ENCODE data around the gene CDT1.
"Not testable (repeated sequence)": the region's sequence is repeated elsewhere in the genome, so short reads cannot be mapped to it uniquely, and the experiment has no call there.

Gene CDT1

DNA sequence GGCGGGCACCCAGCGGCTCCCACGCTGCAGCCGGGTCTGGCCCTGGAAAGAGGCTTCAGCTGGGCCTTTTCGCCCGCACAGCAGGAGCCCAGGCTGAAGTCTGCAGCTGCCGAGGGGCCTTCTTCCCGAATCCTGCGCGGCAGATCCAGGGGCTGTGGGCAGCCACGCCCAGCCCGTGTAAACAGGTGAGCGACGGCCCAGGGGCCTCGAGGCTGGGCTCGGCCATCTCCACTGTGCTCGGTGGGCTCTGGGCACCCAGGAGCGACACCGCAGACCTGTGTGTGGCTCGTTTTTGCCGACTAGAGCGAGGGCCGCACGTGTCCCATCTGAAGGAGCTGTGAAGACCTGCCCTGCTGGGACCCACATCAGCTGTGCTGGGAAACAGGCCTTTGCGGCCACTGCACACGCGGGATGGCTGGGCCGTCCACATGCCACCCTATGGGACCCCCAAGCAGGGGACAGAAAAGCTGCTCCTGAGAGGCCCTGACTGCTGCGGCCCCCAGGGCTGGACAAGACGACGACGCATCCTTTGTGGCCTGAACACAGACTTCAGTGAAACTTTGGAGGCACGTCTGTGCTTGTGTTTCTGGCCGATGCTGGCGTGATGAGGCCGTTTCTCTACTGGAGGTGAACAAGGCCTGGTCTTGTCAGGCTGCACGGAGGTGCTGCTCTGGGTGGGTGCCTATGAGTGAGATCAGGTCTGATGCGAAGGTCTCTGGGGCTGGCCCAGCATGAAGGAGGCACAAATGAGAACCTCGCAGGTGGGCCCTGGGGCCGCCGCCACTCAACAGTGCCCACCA is 13.3 kb downstream of the CDT1 start:
- no peak for DNase-seq (ENCODE audit: low read depth)

DNA sequence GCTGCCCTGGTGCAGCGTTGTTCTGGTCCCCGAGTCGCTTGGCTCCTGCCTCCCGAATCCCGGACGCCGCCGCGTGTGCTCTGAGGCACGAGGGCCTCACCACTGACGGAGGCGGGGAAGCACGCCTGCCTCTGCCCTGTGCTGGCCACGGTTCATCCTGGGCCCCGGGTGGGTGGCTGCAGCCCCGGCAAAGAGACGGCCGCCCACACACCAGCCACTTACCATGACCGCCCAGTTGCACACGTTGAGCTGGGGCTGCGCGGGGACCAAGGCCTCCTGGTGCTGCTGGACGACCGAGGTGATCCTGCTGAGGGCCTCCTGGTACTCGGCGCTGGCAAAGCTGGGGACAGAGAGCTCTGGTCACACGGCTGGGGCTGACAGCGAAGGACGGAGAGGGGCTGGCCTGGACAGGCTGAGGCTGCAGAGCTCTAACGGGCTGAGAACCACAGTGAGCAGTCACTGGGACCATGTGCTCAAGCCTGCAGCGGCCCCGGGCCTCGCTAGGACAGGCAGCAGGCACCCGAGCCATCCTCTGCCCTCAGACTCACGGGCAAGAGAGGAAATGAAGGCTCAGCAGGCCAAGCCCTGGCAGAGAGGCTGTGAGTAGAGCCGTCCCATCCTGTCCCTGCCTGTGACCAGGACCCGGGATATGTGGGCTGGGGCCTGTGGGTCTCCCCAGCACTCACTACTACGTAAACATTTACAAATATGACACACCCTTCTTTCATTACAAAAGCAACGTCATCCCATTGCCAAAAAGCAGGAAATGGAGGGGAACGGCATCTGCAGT is 14.4 kb downstream of the CDT1 start:
- no peak for DNase-seq (ENCODE audit: low read depth)

GRCh38 chr16:88818575-88818874 is 14.9 kb downstream of the CDT1 start:
- no peak for DNase-seq (ENCODE audit: low read depth)

DNA sequence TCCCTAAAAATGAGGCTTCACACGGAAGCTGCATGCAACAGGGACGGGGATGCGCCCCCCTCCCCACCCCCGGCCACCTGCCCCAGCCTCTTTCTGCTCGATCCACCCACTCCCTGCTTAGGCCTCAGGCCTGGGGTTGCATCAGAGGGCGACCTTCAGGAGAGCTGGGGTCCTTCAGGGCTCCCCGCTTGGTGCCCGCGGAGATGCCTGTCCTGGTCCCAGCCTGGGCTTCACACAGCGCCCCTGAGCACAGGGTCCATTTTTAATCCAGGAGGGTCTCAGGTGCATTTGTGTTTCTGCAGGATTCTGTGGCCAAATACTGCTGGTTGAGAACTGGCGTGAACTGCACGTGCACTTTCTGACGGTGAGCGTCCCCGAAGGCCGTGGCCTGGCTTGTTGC is 15.5 kb downstream of the CDT1 start:
- DNase-seq (ENCODE audit: low read depth) = no peak

DNA sequence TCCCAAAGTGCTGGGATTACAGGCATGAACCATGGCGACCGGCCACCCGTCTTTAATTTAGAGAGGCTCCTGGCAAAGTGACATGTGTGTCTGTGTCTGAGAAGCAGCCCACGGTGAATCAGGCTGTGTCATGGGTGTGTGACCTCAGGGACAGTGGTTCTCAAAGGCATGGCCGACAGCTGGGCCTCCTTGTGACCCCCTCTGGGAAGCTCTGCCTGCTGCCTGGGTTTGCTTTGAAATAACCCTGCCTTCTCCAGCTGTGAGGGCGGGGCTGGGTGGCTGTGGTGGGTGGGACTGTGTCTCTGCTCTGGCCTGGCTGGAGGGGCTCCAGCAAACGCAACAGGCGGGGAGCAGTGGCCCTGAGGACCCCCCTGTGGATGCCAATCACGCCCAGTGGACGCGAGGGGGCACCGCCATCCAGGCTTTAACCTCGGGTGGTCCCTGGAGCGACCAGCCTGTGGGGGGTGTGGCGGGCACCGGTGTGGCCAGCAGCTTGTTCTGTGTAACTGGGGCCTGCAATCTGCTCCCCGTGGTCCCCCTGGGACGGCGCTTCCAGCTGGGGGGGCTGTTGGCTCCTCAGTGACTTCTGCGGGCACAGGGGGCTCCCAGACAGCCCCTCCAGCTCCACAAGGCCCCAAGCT is 16.9 kb downstream of the CDT1 start:
- DNase-seq (ENCODE audit: low read depth) = no peak

DNA sequence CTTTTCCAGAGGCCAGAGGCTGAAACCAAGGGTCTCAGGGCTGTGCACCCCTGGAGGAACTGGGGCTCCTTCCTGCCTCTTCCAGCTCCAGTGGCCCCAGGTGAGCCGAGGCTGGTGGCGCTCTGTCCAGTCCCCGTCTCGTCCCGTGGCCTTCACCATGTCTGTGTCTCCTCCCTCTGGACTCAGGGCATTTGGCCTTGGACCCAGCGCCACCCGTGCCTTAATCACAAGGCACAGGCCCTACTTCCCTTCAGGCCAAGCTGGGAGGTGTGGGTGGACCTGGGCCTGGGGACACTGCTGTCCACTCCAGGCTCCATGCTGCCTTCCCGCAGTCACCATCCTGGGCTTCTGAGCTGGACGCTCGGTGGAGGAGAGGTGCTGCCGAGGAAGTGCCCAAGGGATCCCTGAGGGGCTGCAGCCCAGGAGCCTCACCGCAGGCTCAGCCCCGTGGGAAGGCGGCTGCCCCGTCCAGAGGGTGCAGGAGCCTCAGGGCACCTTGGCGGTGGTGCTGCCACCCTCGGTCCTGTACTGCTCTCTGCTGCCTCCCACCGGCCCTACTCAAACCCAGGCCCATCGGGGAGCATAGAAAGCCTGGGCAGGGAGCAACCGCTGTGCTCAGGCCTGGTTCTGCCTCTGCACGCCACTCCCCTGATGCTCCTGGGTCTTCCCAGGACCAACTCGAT is 17.7 kb downstream of the CDT1 start:
- no peak for DNase-seq (ENCODE audit: low read depth)

- no peak for DNase-seq (ENCODE audit: low read depth)
These were observed 18.9 kb downstream of the CDT1 start for GRCh38 chr16:88822281-88823040.

- not testable (repeated sequence) for DNase-seq (ENCODE audit: low read depth)
These were observed 20.1 kb downstream of the CDT1 start for GRCh38 chr16:88823646-88824045.

DNA sequence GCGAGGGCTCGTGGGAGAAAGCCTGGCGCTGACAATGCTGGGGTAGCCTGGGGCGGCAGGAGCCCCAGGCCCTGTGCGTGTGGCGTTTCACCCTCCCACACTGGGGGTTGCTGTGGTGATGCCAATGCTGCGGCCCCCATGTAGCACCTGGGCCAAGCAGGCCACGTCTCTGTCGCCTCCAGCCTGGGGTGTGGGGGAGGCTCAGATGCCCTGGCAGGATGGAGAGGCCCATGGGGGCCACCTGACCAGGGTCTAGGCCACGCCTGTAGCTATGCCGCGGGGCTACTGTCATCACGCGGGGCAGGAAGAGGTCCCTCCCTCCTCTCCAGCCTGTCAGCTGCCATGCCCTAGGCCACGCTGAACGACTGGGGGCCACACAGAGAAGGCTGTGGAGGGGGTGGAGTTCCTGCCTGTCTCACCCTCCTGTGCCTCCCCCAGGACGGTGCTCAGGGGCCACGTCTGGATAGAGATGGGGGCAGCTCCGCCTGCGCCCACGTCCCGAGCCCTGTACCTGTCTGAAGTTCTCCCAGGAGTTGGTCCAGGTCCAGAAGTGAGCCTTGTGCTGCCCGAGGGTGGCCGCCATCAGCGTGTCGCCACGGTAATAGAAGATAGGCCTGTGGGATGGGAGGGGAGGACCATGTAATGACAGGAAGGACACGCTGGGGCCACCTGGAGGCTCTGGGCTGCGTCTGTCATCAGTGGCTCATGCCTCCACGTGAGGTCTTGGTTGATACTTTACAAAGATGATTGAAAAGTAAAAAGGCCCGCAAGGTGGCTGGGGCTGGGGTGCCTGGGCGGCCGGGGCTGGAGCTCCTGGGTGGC is 20.9 kb downstream of the CDT1 start:
- DNase-seq (ENCODE audit: low read depth) = no peak

- DNase-seq (ENCODE audit: low read depth) = no peak
These were observed 21.6 kb downstream of the CDT1 start for GRCh38 chr16:88825146-88825545.

DNA sequence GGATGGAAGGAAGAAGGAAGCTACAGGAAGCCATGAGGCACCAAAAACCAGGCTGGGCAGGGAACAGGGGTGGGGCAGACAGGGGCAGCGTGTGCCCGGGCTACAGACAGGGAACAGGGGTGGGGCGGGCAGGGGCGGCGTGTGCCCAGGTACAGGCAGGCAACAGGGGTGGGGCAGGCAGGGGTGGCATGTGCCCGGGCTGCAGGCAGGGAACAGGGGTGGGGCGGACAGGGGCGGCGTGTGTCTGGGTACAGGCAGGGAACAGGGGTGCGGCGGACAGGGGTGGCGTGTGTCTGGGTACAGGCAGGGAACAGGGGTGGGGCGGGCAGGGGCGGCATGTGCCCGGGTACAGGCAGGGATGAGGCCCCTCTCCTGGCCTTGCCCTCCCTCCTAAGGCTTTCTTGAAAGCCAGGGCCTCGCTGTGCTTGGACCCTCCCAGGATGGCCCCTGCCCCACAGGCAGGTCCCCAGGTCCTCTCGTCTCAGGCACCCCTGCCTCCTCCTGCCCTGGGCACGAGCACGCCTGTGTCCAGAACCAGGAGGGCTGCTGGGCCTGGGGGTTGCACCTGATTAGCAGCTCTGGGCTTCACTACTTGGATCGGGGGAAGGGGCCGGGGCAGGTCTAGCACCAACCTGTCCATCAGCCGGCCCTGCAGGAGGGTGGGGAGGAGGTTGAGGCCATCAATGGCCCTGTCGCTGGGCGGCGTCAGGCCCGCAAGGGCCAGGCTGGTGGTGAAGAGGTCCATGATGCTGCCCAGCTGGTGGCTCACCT is 22.7 kb downstream of the CDT1 start:
- DNase-seq (ENCODE audit: low read depth) = no peak

GRCh38 chr16:88827727-88828126 is 24.1 kb downstream of the CDT1 start:
- DNase-seq (ENCODE audit: low read depth) = no peak

GRCh38 chr16:88828711-88829110 is 25.1 kb downstream of the CDT1 start:
- no peak for DNase-seq (ENCODE audit: low read depth)

- no peak for DNase-seq (ENCODE audit: low read depth)
These were observed 26.7 kb downstream of the CDT1 start for GRCh38 chr16:88830258-88830657.

DNA sequence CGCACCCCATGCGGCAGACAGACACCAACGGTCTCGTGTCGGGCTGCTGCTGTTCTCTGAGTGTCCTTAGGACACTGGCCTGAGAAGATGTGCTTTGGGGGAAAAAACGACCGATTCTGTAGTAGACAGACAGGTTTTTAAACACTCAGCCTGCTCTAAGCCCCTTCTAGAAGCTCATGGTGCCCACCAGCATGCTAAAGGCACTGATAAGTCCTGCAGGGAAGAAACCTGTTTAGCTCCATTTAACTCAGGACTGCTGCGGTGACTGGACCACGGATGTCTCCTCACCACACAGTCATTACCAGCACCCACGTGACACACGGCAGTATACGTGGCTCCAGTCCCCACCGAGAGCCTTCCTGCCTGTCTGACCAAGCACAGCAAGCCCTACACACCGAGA is 27.2 kb downstream of the CDT1 start:
- no peak for DNase-seq (ENCODE audit: low read depth)

GRCh38 chr16:88831838-88832237 is 28.2 kb downstream of the CDT1 start:
- DNase-seq (ENCODE audit: low read depth) = no peak

DNA sequence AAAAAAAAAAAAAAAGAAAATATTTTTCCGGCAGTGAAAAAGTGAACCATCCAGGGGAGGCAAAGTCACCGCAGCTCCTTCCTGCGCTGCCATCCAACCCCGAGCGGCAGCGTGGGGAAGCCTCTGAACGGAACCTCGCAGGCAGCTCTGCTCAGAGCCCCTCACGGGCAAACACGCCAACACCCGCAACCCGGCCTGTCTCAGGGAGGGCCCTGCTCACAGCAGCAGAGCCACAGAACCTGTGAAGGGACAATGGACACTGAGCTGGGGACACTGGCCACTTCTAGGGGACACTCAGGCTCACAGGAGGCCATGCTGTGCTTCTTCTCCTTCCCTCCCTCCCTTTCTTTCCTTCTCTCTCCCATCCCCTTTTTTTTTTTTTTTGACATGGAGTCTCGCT is 29.5 kb downstream of the CDT1 start:
- no peak for DNase-seq (ENCODE audit: low read depth)

- DNase-seq (ENCODE audit: low read depth) = no peak
These were observed 31.1 kb downstream of the CDT1 start for GRCh38 chr16:88834670-88835069.

DNA sequence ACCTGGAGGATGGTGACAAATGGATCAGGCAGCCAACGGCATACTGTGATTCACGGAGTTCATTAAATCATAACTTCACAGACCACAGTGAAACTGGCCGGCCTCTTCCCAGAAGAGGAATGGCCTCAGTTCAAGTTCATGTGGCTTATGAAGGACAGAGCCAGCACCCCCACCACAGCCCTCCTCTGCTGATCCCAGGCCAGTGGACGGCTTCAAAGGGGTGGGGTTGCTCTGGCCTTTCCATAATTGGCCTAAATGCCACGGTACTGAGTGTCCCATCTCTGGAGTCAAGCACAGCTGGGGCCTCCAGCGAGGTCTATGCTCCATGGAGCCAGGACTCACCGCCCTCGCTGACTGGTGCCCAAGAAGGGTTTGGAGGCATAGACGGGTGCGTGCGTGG is 31.8 kb downstream of the CDT1 start:
- no peak for DNase-seq (ENCODE audit: low read depth)

DNA sequence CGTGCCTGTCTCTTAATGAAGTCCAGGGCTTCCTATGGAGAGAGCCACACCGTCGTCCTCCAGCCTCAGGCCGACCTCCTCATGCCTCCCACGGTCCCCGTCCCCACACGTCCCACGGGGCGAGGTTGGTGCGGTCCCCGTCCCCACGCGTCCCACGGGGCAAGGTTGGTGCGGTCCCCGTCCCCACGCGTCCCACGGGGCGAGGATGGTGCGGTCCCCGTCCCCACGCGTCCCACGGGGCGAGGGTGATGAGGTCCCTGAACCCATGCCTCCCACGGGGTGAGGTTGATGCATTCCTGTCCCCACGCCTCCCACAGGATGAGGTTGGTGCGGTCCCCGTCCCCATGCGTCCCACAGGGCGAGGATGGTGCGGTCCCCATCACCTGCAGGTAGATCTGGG is 32.2 kb downstream of the CDT1 start:
- no peak for DNase-seq (ENCODE audit: low read depth)
